Neural crest cell (in vitro differentiated cells): ENCODE measurements around the gene PA2G4. TPM values are rescaled to one million over a fixed set of nuclear protein-coding genes. Genes with fewer than 3 reads are reported as not detected.
A peak's percentile ranks its signal among the peaks of the same experiment; 100 is the strongest.

Source experiments
- DNase-seq: peaks from one replicate; pipeline ENCODE4 v3.0.0; 2021; ENCODE audit warnings: low read depth, mixed read lengths, low spot score
- H3K27ac Mint-ChIP-seq: one replicate; pipeline ENCODE4 v1.8.0; 2021; ENCODE audit warnings: mild to moderate bottlenecking, mixed read lengths; ENCODE audit not compliant: unreplicated experiment
- H3K27me3 Mint-ChIP-seq: 2 replicates; pipeline ENCODE4 v1.8.0; 2021; ENCODE audit warnings: low read depth, mild to moderate bottlenecking, mixed read lengths
- H3K36me3 Mint-ChIP-seq: 2 replicates; pipeline ENCODE4 v1.8.0; 2021; ENCODE audit warnings: low read depth, mild to moderate bottlenecking, mixed read lengths
- H3K4me1 Mint-ChIP-seq: 2 replicates; pipeline ENCODE4 v1.8.0; 2021; ENCODE audit warnings: mixed read lengths
- H3K4me3 Mint-ChIP-seq: one replicate; pipeline ENCODE4 v1.8.0; 2021; ENCODE audit warnings: mild to moderate bottlenecking, mixed read lengths
- H3K9me3 Mint-ChIP-seq: 2 replicates; pipeline ENCODE4 v1.8.0; 2021; ENCODE audit warnings: mixed read lengths
- total RNA-seq: library from RNA; stranded (reverse); gene quantifications from 2 replicates; pipeline ENCODE4 v1.2.1, GENCODE V29; 2021
- TF ChIP-seq, protein P1 (sequence below): fragments of 200-600 bp; sonication (generic); conservative IDR thresholded peaks from 2 replicates; pipeline ENCODE4 v1.5.0; 2021; ENCODE audit warnings: antibody characterized with exemption, mild to moderate bottlenecking

Gene PA2G4
- total RNA-seq, 1 donor from 2014 or later: 201 TPM

DNA sequence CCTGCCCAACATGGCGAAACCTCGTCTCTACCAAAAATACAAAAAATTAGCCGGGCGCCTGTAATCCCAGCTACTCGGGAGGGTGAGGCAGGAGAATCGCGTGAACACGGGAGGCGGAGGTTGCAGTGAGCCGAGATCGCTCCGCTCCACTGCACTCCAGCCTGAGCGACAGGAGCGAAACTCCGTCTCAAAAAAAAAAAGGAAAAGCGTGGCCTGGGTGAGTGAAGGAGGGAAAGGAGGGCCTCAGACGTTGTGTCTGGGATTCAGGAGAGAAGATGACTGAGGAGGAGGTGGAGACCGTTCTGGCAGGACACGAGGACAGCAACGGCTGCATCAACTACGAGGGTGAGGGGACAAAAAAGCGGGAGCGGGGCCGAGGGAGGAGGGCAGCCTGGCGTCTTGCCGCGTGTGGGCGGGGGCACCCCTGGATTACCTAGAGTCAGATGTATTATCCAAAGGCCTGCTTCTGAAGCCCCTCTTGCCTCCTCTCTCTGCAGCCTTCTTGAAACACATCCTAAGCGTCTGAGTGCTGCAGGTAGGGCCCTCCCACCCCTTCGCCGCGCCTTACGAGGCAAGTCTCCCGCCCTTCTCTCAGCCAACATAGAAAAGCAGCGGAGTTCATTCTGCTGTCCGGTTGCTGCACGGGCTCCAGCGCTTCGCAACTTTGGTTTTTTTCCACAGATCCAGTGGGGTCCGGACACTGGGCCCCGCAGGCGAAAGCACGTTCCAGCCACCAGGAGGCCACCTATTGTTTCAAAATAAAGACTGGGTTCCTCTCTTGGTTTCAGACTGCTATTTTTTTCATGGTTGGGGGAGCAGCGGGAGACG, 53.1 kb downstream of the PA2G4 start:
- no peaks in the 10 kb centered on the region for H3K9me3 Mint-ChIP-seq
- H3K36me3 Mint-ChIP-seq: peaks cover 29% of the 10 kb centered on the region
- TF ChIP-seq, protein P1, sequence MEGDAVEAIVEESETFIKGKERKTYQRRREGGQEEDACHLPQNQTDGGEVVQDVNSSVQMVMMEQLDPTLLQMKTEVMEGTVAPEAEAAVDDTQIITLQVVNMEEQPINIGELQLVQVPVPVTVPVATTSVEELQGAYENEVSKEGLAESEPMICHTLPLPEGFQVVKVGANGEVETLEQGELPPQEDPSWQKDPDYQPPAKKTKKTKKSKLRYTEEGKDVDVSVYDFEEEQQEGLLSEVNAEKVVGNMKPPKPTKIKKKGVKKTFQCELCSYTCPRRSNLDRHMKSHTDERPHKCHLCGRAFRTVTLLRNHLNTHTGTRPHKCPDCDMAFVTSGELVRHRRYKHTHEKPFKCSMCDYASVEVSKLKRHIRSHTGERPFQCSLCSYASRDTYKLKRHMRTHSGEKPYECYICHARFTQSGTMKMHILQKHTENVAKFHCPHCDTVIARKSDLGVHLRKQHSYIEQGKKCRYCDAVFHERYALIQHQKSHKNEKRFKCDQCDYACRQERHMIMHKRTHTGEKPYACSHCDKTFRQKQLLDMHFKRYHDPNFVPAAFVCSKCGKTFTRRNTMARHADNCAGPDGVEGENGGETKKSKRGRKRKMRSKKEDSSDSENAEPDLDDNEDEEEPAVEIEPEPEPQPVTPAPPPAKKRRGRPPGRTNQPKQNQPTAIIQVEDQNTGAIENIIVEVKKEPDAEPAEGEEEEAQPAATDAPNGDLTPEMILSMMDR: peak; percentile 71

DNA sequence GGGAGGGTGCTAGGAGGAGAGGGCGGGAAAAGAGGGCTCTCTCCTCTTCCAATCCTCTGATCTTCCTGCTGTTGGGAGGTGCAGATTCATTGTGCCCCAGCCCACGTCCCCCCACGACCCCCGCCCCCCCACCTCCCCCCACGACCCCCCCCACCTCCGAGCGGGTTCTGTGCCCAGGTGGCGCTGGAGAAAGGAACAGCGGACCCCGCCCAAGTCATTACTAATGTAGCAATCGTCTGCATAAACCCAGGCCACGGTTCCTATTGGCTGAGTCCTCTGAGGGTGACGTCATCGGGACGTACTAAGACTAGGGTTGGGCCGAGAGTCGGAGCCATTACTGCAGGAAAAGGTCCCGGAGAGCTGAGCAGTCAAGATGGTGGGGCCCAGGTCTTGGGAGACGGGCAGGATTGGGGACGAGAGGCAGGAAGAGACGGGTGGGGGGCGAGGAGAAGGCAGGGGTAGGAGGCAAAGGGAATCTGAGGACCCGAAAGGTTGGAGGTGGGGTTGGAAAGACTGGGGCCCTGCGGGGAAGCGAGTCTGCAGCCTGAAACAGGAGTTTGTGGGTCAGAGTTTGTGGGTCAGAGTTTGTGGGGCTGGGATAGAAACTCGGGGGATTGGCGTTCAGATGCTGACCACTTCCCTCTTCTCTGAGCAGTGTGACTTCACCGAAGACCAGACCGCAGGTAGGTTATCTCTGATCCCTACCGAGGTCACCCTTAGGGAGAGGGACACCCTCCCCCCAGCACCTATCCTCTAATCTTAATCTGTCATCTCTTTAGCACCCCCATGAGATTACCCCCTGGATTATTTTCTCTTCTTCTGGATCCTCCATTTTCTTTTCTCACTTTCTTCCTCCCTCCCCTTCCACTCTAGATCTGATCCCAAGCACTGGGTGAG, 53.9 kb downstream of the PA2G4 start, which contains the start of gene MYL6:
TSS of gene MYL6 (plus strand) at position 331 of the 897 bp plus-strand sequence. CDS start at position 374, 43 bp downstream.
- H3K4me1 Mint-ChIP-seq: peaks cover 77% of the 10 kb centered on the region
- H3K4me3 Mint-ChIP-seq: peak within 1 kb of the TSS; percentile 95
- TF ChIP-seq, protein P1: no peak
- H3K27me3 Mint-ChIP-seq: peaks cover 8% of the 10 kb centered on the region
- no peaks in the 10 kb centered on the region for H3K9me3 Mint-ChIP-seq
- DNase-seq: peak; percentile 81
- peak within 1 kb of the TSS; percentile 99 for H3K27ac Mint-ChIP-seq
- H3K36me3 Mint-ChIP-seq: peaks cover 31% of the 10 kb centered on the region

More for the DNA sequence above, 53.1 kb downstream of the PA2G4 start:
- peaks cover 80% of the 10 kb centered on the region for H3K4me1 Mint-ChIP-seq
- DNase-seq: peak; percentile 61
- H3K27me3 Mint-ChIP-seq: peaks cover 8% of the 10 kb centered on the region
- peak overlapping the region; percentile 95 for H3K4me3 Mint-ChIP-seq
- H3K27ac Mint-ChIP-seq: peak overlapping the region; percentile 99

DNA sequence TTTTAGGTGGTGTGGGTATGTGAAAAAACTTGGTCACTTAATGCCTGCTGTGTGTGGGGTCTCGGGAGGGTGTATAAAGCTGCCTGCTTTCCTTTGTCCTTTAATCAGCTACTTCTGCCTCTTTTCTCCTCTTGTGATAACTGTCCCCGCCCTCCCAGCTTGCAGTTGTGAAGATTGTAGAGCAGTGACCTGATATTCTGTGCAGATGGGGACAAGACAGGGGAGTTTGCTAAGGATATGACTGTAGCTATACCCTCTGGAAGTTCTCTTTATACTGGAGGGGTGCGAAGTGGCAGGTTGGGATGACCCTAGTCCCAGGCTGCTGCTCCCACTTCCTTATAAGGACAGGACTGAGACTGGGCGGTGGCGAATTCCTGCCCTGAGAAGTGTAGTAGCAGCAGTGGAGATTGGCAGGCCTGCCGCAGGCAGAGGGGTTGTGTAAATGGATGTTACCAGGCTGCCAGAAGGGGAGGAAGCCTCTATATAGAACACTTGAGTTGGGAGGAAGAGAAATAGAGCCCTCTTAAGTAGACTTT, 54.6 kb downstream of the PA2G4 start:
- Mint-ChIP-seq H3K36me3 (peaks cover 37% of the 10 kb centered on the region), H3K4me3 (peak overlapping the region; percentile 95), H3K4me1 (peaks cover 70% of the 10 kb centered on the region), H3K27ac (peak overlapping the region; percentile 99), H3K9me3 (no peaks in the 10 kb centered on the region), H3K27me3 (peaks cover 15% of the 10 kb centered on the region)
- TF ChIP-seq, protein P1: no peak
- DNase-seq: peak; percentile 43

DNA sequence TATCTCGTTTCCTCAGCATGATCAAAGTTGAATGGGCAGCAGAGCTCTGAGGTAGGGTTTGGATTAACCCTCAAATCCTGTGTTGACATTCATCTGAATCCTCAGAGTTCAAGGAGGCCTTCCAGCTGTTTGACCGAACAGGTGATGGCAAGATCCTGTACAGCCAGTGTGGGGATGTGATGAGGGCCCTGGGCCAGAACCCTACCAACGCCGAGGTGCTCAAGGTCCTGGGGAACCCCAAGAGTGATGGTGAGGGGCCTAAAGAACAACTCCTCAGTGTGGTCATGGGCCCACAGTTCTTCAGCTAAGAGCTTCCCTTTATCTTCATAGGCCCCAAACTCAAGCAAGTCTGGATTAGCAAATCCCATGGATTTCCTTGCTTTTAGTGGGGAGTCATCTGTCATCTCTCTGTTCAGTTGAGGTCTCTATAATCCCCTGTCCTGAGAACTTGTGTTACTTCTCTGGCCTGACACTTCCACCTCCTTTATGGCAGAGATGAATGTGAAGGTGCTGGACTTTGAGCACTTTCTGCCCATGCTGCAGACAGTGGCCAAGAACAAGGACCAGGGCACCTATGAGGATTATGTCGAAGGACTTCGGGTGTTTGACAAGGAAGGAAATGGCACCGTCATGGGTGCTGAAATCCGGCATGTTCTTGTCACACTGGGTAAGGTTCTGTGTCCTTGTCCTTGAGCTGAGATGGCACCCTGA, 55.3 kb downstream of the PA2G4 start:
- no peak for DNase-seq
- H3K4me1 Mint-ChIP-seq: peaks cover 66% of the 10 kb centered on the region
- peaks cover 18% of the 10 kb centered on the region for H3K27me3 Mint-ChIP-seq
- H3K9me3 Mint-ChIP-seq: no peaks in the 10 kb centered on the region
- TF ChIP-seq, protein P1: no peak
- H3K4me3 Mint-ChIP-seq: peak overlapping the region; percentile 95
- H3K27ac Mint-ChIP-seq: peak overlapping the region; percentile 99
- peaks cover 37% of the 10 kb centered on the region for H3K36me3 Mint-ChIP-seq
